Bronchial epithelial cell (primary cell): ENCODE results near the gene PARVA. TPM values are rescaled to one million over a fixed set of nuclear protein-coding genes. Genes with fewer than 3 reads are reported as not detected.
A peak's percentile ranks its signal among the peaks of the same experiment; 100 is the strongest.

Experiments used
- DNase-seq: peaks from one replicate; pipeline ENCODE4 v3.0.0-alpha.2; 2010; ENCODE audit warnings: low read depth
- FAIRE-seq: peaks from 2 replicates; lab custom pipeline; 2011; peaks lifted over from hg19 to GRCh38; lab: Jason Lieb, UNC
- H3K27me3 ChIP-seq: 2 replicates; pipeline ENCODE4 v1.5.1; 2011; ENCODE audit warnings: low read length; ENCODE audit not compliant: control insufficient read depth, insufficient read depth
- H3K36me3 ChIP-seq: 2 replicates; pipeline ENCODE4 v1.5.1; 2011; ENCODE audit warnings: low read length; ENCODE audit not compliant: control insufficient read depth, insufficient read depth
- H3K4me3 ChIP-seq: 2 replicates; pipeline ENCODE4 v1.5.1; 2011; ENCODE audit warnings: mild to moderate bottlenecking, low read depth, low read length, control low read depth
- total RNA-seq: library from RNA; depleted of rRNA; stranded (reverse); fragments of >200 nt; gene quantifications from 2 replicates; pipeline ENCODE4 v1.2.1, GENCODE V29; 2014
- TF ChIP-seq, protein P1 (sequence below): IDR thresholded peaks from 2 replicates; pipeline ENCODE4 v1.5.1; 2011; ENCODE audit warnings: mild to moderate bottlenecking, moderate library complexity, low read length, control low read depth, inconsistent platforms; ENCODE audit not compliant: insufficient read depth, severe bottlenecking

PARVA gene
- total RNA-seq, 1 donor from 2014 or later = 7.6 TPM

DNA sequence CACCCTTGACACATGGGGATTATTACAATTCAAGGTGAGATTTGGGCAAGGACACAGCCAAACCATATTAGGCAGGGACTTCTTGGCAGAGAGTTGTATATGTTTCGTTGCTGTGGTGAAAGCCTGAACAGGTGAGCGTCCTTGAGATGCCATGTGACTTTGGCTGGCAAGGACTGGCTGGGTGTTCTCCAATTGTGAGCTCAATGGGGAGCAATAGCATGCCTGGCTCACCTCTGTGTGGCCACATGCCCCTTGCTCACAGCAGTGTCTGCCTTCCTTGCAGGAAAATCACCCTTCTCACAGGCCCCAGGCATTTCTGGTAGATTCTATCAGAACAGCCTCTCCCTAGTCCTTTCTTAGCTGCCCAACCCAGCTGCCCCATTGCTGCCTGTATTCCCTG lies 105.5 kb downstream of the PARVA start:
- no peak for DNase-seq
- no peak for FAIRE-seq
- peaks cover 5% of the 10 kb centered on the region for H3K36me3 ChIP-seq
- TF ChIP-seq, protein P1, sequence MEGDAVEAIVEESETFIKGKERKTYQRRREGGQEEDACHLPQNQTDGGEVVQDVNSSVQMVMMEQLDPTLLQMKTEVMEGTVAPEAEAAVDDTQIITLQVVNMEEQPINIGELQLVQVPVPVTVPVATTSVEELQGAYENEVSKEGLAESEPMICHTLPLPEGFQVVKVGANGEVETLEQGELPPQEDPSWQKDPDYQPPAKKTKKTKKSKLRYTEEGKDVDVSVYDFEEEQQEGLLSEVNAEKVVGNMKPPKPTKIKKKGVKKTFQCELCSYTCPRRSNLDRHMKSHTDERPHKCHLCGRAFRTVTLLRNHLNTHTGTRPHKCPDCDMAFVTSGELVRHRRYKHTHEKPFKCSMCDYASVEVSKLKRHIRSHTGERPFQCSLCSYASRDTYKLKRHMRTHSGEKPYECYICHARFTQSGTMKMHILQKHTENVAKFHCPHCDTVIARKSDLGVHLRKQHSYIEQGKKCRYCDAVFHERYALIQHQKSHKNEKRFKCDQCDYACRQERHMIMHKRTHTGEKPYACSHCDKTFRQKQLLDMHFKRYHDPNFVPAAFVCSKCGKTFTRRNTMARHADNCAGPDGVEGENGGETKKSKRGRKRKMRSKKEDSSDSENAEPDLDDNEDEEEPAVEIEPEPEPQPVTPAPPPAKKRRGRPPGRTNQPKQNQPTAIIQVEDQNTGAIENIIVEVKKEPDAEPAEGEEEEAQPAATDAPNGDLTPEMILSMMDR = no peak
- no peak overlapping the region for H3K4me3 ChIP-seq
- no peaks in the 10 kb centered on the region for H3K27me3 ChIP-seq

DNA sequence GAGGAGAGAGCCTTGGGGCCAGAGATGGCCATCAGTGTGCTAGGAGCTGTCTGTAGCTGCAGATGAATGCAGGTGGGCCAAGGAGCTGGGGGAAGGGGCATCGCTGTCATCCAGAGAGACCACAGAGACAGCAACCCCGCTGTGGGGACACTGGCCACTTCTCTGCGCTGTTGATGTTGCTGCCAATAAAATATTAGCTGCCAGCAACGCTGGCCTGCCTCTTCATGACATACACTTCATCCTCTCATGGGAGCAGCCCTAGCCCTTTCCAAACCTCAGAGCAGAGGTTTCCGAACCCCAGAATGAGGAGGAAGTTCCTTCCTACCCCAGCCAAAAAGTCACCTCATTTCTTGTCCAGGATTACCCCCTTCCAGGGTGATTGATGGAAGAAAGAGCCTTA lies 106.2 kb downstream of the PARVA start:
- TF ChIP-seq, protein P1 = no peak
- H3K36me3 ChIP-seq = peaks cover 5% of the 10 kb centered on the region
- no peaks in the 10 kb centered on the region for H3K27me3 ChIP-seq
- DNase-seq (no peak), FAIRE-seq (no peak)
- no peak overlapping the region for H3K4me3 ChIP-seq

GRCh38 chr11:12485328-12485727 lies 108.0 kb downstream of the PARVA start:
- DNase-seq (no peak), FAIRE-seq (no peak)
- H3K27me3 ChIP-seq = no peaks in the 10 kb centered on the region
- no peak overlapping the region for H3K4me3 ChIP-seq
- peaks cover 5% of the 10 kb centered on the region for H3K36me3 ChIP-seq
- TF ChIP-seq, protein P1 = peak; percentile 31

- no peak overlapping the region for H3K4me3 ChIP-seq
These were observed 111.9 kb downstream of the PARVA start for GRCh38 chr11:12489246-12489772.

DNA sequence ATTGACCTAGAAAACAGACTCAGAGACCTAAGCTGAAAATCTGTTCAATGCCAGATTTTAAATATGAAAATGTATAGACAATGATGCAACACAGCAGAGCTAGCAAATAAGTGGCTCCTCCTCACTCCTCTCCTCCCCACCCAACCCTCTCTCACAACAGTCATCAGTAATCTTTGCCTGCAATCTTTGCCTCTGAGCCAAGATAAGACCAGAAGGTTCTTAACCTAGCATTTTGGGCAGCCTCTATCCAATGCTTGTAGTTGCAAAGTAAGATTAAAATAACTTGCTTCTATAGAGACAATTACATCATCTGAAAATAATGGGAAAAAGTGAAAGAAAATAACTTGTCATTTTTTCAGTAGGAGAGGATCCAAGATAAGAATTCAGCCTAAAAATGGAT lies 117.3 kb downstream of the PARVA start:
- TF ChIP-seq, protein P1 = no peak
- Histone ChIP-seq H3K27me3 (no peaks in the 10 kb centered on the region), H3K4me3 (no peak overlapping the region), H3K36me3 (peaks cover 6% of the 10 kb centered on the region)
- FAIRE-seq = no peak
- no peak for DNase-seq

More at GRCh38 chr11:12489246-12489772, 111.9 kb downstream of the PARVA start:
- H3K27me3 ChIP-seq = no peaks in the 10 kb centered on the region
- DNase-seq (no peak), FAIRE-seq (no peak)
- TF ChIP-seq, protein P1 = no peak
- H3K36me3 ChIP-seq = no peaks in the 10 kb centered on the region
